Adipocyte (in vitro differentiated cells): ENCODE results near the gene RTKN2.

Experiments
- DNase-seq: peaks from one replicate; pipeline ENCODE4 v3.0.0-alpha.2; 2015; ENCODE audit warnings: low read depth
- H3K27me3 ChIP-seq: replicated peaks from 2 replicates; pipeline ENCODE4 v1.7.0; 2013; ENCODE audit warnings: mild to moderate bottlenecking, low read length, moderate library complexity; ENCODE audit not compliant: control insufficient read depth, insufficient read depth
- H3K36me3 ChIP-seq: 2 replicates; pipeline ENCODE4 v1.7.0; 2013; ENCODE audit warnings: low read length, mild to moderate bottlenecking, moderate library complexity; ENCODE audit not compliant: control insufficient read depth, insufficient read depth, severe bottlenecking
- H3K4me1 ChIP-seq: 2 replicates; pipeline ENCODE4 v1.7.0; 2013; ENCODE audit warnings: mild to moderate bottlenecking, low read length, moderate library complexity; ENCODE audit not compliant: control insufficient read depth, insufficient read depth
- H3K4me3 ChIP-seq: 2 replicates; pipeline ENCODE4 v1.7.0; 2013; ENCODE audit warnings: mild to moderate bottlenecking, low read length, moderate library complexity
- H3K9ac ChIP-seq: 2 replicates; pipeline ENCODE4 v1.7.0; 2013; ENCODE audit warnings: mild to moderate bottlenecking, low read length, moderate library complexity
- H3K9me3 ChIP-seq: 2 replicates; pipeline ENCODE4 v1.7.0; 2013; ENCODE audit warnings: mild to moderate bottlenecking, low read length, moderate library complexity; ENCODE audit not compliant: control insufficient read depth

RTKN2 gene

GRCh38 chr10:62224606-62225005 is 44.0 kb downstream of the RTKN2 start:
- Histone ChIP-seq H3K27me3 (no peaks in the 10 kb centered on the region), H3K4me3 (no peak overlapping the region), H3K9ac (no peak overlapping the region), H3K36me3 (no peaks in the 10 kb centered on the region), H3K9me3 (no peaks in the 10 kb centered on the region), H3K4me1 (peaks cover 5% of the 10 kb centered on the region)
- peak; percentile 32 for DNase-seq

GRCh38 chr10:62217683-62218082 is 51.0 kb downstream of the RTKN2 start:
- DNase-seq, result no peak
- H3K4me1 ChIP-seq, result no peaks in the 10 kb centered on the region
- no peaks in the 10 kb centered on the region for H3K9me3 ChIP-seq
- H3K4me3 ChIP-seq, result no peak overlapping the region
- H3K27me3 ChIP-seq, result no peaks in the 10 kb centered on the region
- no peak overlapping the region for H3K9ac ChIP-seq
- H3K36me3 ChIP-seq, result no peaks in the 10 kb centered on the region

GRCh38 chr10:62214364-62214874 is 54.2 kb downstream of the RTKN2 start:
- no peaks in the 10 kb centered on the region for H3K27me3 ChIP-seq
- H3K4me3 ChIP-seq, result no peak overlapping the region
- no peak for DNase-seq
- no peaks in the 10 kb centered on the region for H3K36me3 ChIP-seq
- H3K4me1 ChIP-seq, result no peaks in the 10 kb centered on the region
- H3K9me3 ChIP-seq, result no peaks in the 10 kb centered on the region
- H3K9ac ChIP-seq, result no peak overlapping the region

- H3K9me3 ChIP-seq, result no peaks in the 10 kb centered on the region
- H3K4me3 ChIP-seq, result no peak overlapping the region
- no peak for DNase-seq
- H3K36me3 ChIP-seq, result no peaks in the 10 kb centered on the region
- H3K9ac ChIP-seq, result no peak overlapping the region
- no peaks in the 10 kb centered on the region for H3K27me3 ChIP-seq
- H3K4me1 ChIP-seq, result no peaks in the 10 kb centered on the region
These were observed 62.8 kb downstream of the RTKN2 start for GRCh38 chr10:62205750-62206399.

GRCh38 chr10:62199584-62199983 is 69.1 kb downstream of the RTKN2 start:
- DNase-seq, result no peak

GRCh38 chr10:62196528-62196927 is 72.1 kb downstream of the RTKN2 start:
- H3K4me1 ChIP-seq, result peaks cover 34% of the 10 kb centered on the region
- DNase-seq, result no peak
- H3K9ac ChIP-seq, result peak overlapping the region; percentile 64
- no peaks in the 10 kb centered on the region for H3K27me3 ChIP-seq
- H3K4me3 ChIP-seq, result no peak overlapping the region
- H3K9me3 ChIP-seq, result no peaks in the 10 kb centered on the region
- H3K36me3 ChIP-seq, result no peaks in the 10 kb centered on the region

More at GRCh38 chr10:62199584-62199983, 69.1 kb downstream of the RTKN2 start:
- Histone ChIP-seq H3K9me3 (no peaks in the 10 kb centered on the region), H3K4me3 (no peak overlapping the region), H3K4me1 (peaks cover 31% of the 10 kb centered on the region), H3K36me3 (no peaks in the 10 kb centered on the region), H3K27me3 (no peaks in the 10 kb centered on the region), H3K9ac (no peak overlapping the region)

- Histone ChIP-seq H3K36me3 (no peaks in the 10 kb centered on the region), H3K27me3 (no peaks in the 10 kb centered on the region), H3K4me1 (peaks cover 34% of the 10 kb centered on the region), H3K9me3 (no peaks in the 10 kb centered on the region), H3K9ac (peak overlapping the region; percentile 64), H3K4me3 (no peak overlapping the region)
- DNase-seq, result no peak
These were observed 73.0 kb downstream of the RTKN2 start for GRCh38 chr10:62195675-62195926.

- H3K27me3 ChIP-seq, result no peaks in the 10 kb centered on the region
- no peaks in the 10 kb centered on the region for H3K9me3 ChIP-seq
- H3K4me3 ChIP-seq, result peak overlapping the region; percentile 33
- no peaks in the 10 kb centered on the region for H3K36me3 ChIP-seq
- peak overlapping the region; percentile 64 for H3K9ac ChIP-seq
- peak; percentile 12 for DNase-seq
- peaks cover 34% of the 10 kb centered on the region for H3K4me1 ChIP-seq
These were observed 73.5 kb downstream of the RTKN2 start for GRCh38 chr10:62194924-62195674.

GRCh38 chr10:62193479-62193878 is 75.2 kb downstream of the RTKN2 start:
- no peak overlapping the region for H3K4me3 ChIP-seq
- DNase-seq, result no peak
- H3K27me3 ChIP-seq, result no peaks in the 10 kb centered on the region
- no peaks in the 10 kb centered on the region for H3K9me3 ChIP-seq
- no peak overlapping the region for H3K9ac ChIP-seq
- no peaks in the 10 kb centered on the region for H3K36me3 ChIP-seq
- H3K4me1 ChIP-seq, result peaks cover 34% of the 10 kb centered on the region

- no peaks in the 10 kb centered on the region for H3K27me3 ChIP-seq
- H3K9ac ChIP-seq, result no peak overlapping the region
- H3K9me3 ChIP-seq, result no peaks in the 10 kb centered on the region
- no peaks in the 10 kb centered on the region for H3K36me3 ChIP-seq
- no peak for DNase-seq
- H3K4me3 ChIP-seq, result no peak overlapping the region
- H3K4me1 ChIP-seq, result no peaks in the 10 kb centered on the region
These were observed 79.5 kb downstream of the RTKN2 start for GRCh38 chr10:62189131-62189530.

GRCh38 chr10:62188021-62188616 is 80.5 kb downstream of the RTKN2 start:
- Histone ChIP-seq H3K4me1 (no peaks in the 10 kb centered on the region), H3K9ac (no peak overlapping the region), H3K4me3 (no peak overlapping the region), H3K9me3 (no peaks in the 10 kb centered on the region), H3K36me3 (no peaks in the 10 kb centered on the region), H3K27me3 (no peaks in the 10 kb centered on the region)
- no peak for DNase-seq
